Endothelial cell of umbilical vein (primary cell): ENCODE measurements around the gene CEP128. TPM values are rescaled to one million over a fixed set of nuclear protein-coding genes. Genes with fewer than 3 reads are reported as not detected.

Source experiments
- BruUV-seq: library from RNA; stranded (reverse); fragments of 400-500 nt; replicated peaks from 2 replicates; lab custom pipeline; 2021; lab: Mats Ljungman, UMichigan
- CTCF ChIA-PET: fragments of 300-600, 350-600 bp; sonication (Branson Sonifier 250); formaldehyde crosslinking; loops from one replicate; lab custom pipeline; 2021; ENCODE audit warnings: antibody characterized with exemption, inconsistent platforms; lab: Charles Lee
- POLR2A ChIA-PET: fragments of 300-600, 350-600 bp; sonication (Branson Sonifier 250); formaldehyde crosslinking; loops from one replicate; lab custom pipeline; 2021; ENCODE audit warnings: antibody characterized with exemption, inconsistent platforms; lab: Charles Lee
- DNase-seq: peaks from one replicate; pipeline ENCODE4 v3.0.0-alpha.2; 2011; ENCODE audit warnings: low read depth, low spot score
- FAIRE-seq: peaks from 2 replicates; lab custom pipeline; 2011; peaks lifted over from hg19 to GRCh38; lab: Jason Lieb, UNC
- H2AFZ ChIP-seq: 2 replicates; pipeline ENCODE4 v1.6.0; 2012; ENCODE audit warnings: low read depth, low read length, control low read depth, inconsistent platforms
- H3K27ac ChIP-seq: 2 replicates; pipeline ENCODE4 v1.5.1; 2011; ENCODE audit warnings: low read depth, mild to moderate bottlenecking, control low read depth, low read length, moderate library complexity; ENCODE audit not compliant: insufficient read depth
- H3K27me3 ChIP-seq, 2 experiments: 2 replicates each; pipeline versions ENCODE4 v1.6.0 to v1.6.1; 2011; ENCODE audit warnings: low read length in 2 of 2, mixed read lengths in 1 of 2; ENCODE audit not compliant: control insufficient read depth in 2 of 2, insufficient read depth in 2 of 2
- H3K36me3 ChIP-seq, 2 experiments: 2 replicates in 1 of 2; 3 replicates in 1 of 2; pipeline ENCODE4 v1.5.1; 2011; ENCODE audit warnings: low read length in 2 of 2, mild to moderate bottlenecking in 1 of 2, moderate library complexity in 1 of 2; ENCODE audit not compliant: control insufficient read depth in 2 of 2, insufficient read depth in 2 of 2; ENCODE audit errors: extremely low read depth in 1 of 2
- H3K4me1 ChIP-seq: 3 replicates; pipeline ENCODE4 v1.5.1; 2011; ENCODE audit warnings: mild to moderate bottlenecking, low read length; ENCODE audit not compliant: control insufficient read depth, insufficient read depth; ENCODE audit errors: extremely low read depth
- H3K4me2 ChIP-seq: 2 replicates; pipeline ENCODE4 v1.6.1; 2011; ENCODE audit warnings: low read length, control low read depth, mixed read lengths; ENCODE audit not compliant: insufficient read depth
- H3K4me3 ChIP-seq, 3 experiments: fragments of 200-600 bp in 1 of 3; sonication (generic), shearing (Covaris generic) in 1 of 3; replicated peaks in 1 of 3; 2 replicates each; pipeline ENCODE4 v1.5.1; 2011 to 2016; ENCODE audit warnings: control low read depth in 3 of 3, low read length in 3 of 3, mild to moderate bottlenecking in 2 of 3, inconsistent platforms in 1 of 3, low read depth in 1 of 3, moderate library complexity in 1 of 3; ENCODE audit not compliant: insufficient read depth in 1 of 3
- H3K79me2 ChIP-seq: 2 replicates; pipeline ENCODE4 v1.6.0; 2012; ENCODE audit warnings: low read length, inconsistent platforms; ENCODE audit not compliant: control insufficient read depth, insufficient read depth
- H3K9ac ChIP-seq: replicated peaks from 2 replicates; pipeline ENCODE3; 2011; ENCODE audit warnings: low read length, control low read depth; ENCODE audit not compliant: insufficient read depth; ENCODE audit errors: extremely low read depth
- H3K9me1 ChIP-seq: replicated peaks from 3 replicates; pipeline ENCODE4 v1.6.0; 2011; ENCODE audit warnings: mild to moderate bottlenecking, low read length; ENCODE audit not compliant: control insufficient read depth, insufficient read depth; ENCODE audit errors: extremely low read depth
- H3K9me3 ChIP-seq: replicated peaks from 2 replicates; pipeline ENCODE4 v1.5.1; 2012; ENCODE audit warnings: low read length, inconsistent platforms; ENCODE audit not compliant: control insufficient read depth, insufficient read depth
- H4K20me1 ChIP-seq: replicated peaks from 2 replicates; pipeline ENCODE3; 2011; ENCODE audit warnings: mild to moderate bottlenecking, low read length; ENCODE audit not compliant: control insufficient read depth, insufficient read depth; ENCODE audit errors: extremely low read depth
- EZH2 ChIP-seq: IDR thresholded peaks from 2 replicates; pipeline ENCODE4 v1.6.1; 2012; ENCODE audit warnings: borderline replicate concordance, low read depth, mild to moderate bottlenecking, moderate library complexity, low read length, inconsistent platforms; ENCODE audit not compliant: severe bottlenecking
- FOS ChIP-seq: IDR thresholded peaks from 2 replicates; pipeline ENCODE4 v1.6.1; 2011; ENCODE audit warnings: mild to moderate bottlenecking, low read length, moderate library complexity, borderline replicate concordance; ENCODE audit not compliant: insufficient read depth
- GATA2 ChIP-seq: IDR thresholded peaks from 2 replicates; pipeline ENCODE4 v1.7.0; 2011; ENCODE audit warnings: low read depth, mild to moderate bottlenecking, moderate library complexity, mixed read lengths, low read length; ENCODE audit not compliant: insufficient read length, insufficient read depth
- MYC ChIP-seq: IDR thresholded peaks from one replicate; pipeline ENCODE4 v1.6.1; 2011; ENCODE audit warnings: mild to moderate bottlenecking, low read depth, low read length
- POLR2A ChIP-seq: IDR thresholded peaks from 2 replicates; pipeline ENCODE4 v1.6.1; 2012; ENCODE audit warnings: low read depth, mild to moderate bottlenecking, control low read depth, low read length
- dilution Hi-C: fragments of 300-500 bp; cut with MboI; formaldehyde crosslinking; loops from one replicate; pipeline ENCODE4 v1.15.0; 2019; ENCODE audit warnings: low sequenced_read_pairs; ENCODE audit not compliant: extremely low pct_ligation_motif_present
- intact Hi-C: fragments of 100-400 bp; cut with micrococcal nuclease; formaldehyde crosslinking; loops from one replicate; pipeline ENCODE4 v1.10.0; 2022
- polyA plus RNA-seq, 4 experiments: library from polyadenylated mRNA; depleted of rRNA in 3 of 4; stranded (reverse) in 3 of 4; unstranded in 1 of 4; fragments of >200 nt; gene quantifications; 2 replicates each; pipeline versions ENCODE4 v1.2.1 to v1.2.3, GENCODE V29; 2011 to 2012; ENCODE audit warnings: missing spikeins in 1 of 4
- total RNA-seq: library from RNA; stranded (reverse); gene quantifications from 2 replicates; pipeline ENCODE4 v1.2.3, GENCODE V29; 2021

Gene CEP128
- total and polyA plus RNA-seq, 2 donors (not counting 3 experiments of a cell fraction or from before 2014, with no cell fraction given) = 0.91 to 23.7 TPM

DNA sequence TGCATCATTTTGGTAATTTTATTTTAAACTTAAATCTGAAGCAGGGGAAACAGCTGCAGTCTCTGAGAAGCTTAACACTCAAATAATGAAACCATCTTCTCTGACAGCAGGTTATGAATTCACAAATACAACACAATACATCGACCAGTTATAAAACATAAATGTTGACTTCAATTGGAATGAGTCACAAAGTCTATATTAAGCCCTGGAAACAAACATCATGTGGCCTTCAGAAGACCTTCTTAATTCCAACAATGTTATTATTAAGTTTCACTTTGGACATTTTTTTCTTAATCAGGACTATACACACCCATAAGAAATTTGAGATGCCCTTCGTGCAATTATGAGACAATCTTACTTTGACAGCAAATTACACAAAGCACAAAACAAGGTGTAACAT lies 68.9 kb downstream of the CEP128 start:
- CTCF ChIA-PET = interaction anchor here (0.9 to 2.1 kb wide), 4 partner anchors 10 to 1926 kb away, joined by 3 to 8 read pairs (median 4); no protein-coding TSS in a partner anchor
- Histone ChIP-seq H3K79me2 (no peaks in the 10 kb centered on the region), H2AFZ (no peak overlapping the region), H3K4me2 (no peak overlapping the region), H4K20me1 (no peaks in the 10 kb centered on the region), H3K4me3 (no peak overlapping the region), H3K27ac (no peak overlapping the region), H3K9me3 (no peaks in the 10 kb centered on the region), H3K36me3 (no peaks in the 10 kb centered on the region), H3K27me3 (no peaks in the 10 kb centered on the region), H3K9me1 (no peaks in the 10 kb centered on the region), H3K9ac (no peak overlapping the region), H3K4me1 (no peaks in the 10 kb centered on the region)
- no peak for FAIRE-seq
- no TSS peak for BruUV-seq
- dilution Hi-C loops (no loop called here), intact Hi-C loops (loop anchor here (5.0 kb wide), 1 partner anchor 300 kb away; no protein-coding TSS in a partner anchor)
- TF ChIP-seq GATA2 (no peak), POLR2A (no peak), FOS (peak; percentile 17), MYC (no peak)
- DNase-seq = peak; percentile 48
- POLR2A ChIA-PET = no interaction called here

DNA sequence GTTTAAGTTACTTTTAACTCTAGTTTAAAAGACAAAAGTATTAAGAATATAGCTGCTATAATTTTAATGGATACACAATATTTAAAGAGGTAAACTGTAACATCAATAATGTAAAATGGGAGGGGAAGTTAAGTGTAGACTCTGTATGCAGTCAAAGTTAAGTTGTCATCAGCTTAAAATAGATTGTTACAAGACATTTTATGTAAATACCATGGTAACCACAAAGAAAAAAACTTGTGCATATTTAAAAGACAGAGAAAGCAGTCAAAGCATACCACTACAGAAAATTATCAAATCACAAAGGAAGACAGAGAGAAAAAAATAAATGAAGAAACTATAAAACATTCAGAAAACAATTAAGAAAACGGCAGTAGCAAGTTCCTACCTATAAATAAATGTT lies 73.3 kb downstream of the CEP128 start:
- no peaks in the 10 kb centered on the region for H3K9me1 ChIP-seq
- H2AFZ ChIP-seq = no peak overlapping the region
- H3K79me2 ChIP-seq = no peaks in the 10 kb centered on the region
- no peaks in the 10 kb centered on the region for H4K20me1 ChIP-seq
- no peaks in the 10 kb centered on the region for H3K4me1 ChIP-seq
- H3K4me2 ChIP-seq = no peak overlapping the region
- TF ChIP-seq EZH2 = no peak
- dilution Hi-C loops = no loop called here
- no TSS peak for BruUV-seq
- no peaks in the 10 kb centered on the region for H3K27me3 ChIP-seq
- DNase-seq (no peak), FAIRE-seq (no peak)
- H3K9me3 ChIP-seq = no peaks in the 10 kb centered on the region
- POLR2A ChIA-PET = no interaction called here
- H3K4me3 ChIP-seq = no peak overlapping the region
- no peak overlapping the region for H3K27ac ChIP-seq
- intact Hi-C loops = no loop called here
- no peaks in the 10 kb centered on the region for H3K36me3 ChIP-seq
- H3K9ac ChIP-seq = no peak overlapping the region
- CTCF ChIA-PET = interaction anchor here (1.6 kb wide), 1 partner anchor 18 kb away, joined by 3 read pairs; no protein-coding TSS in a partner anchor
